ENCODE data around the gene IFNA10. TPM values are rescaled to one million over a fixed set of nuclear protein-coding genes. Genes with fewer than 3 reads are reported as not detected.
"Not testable (repeated sequence)": the region's sequence is repeated elsewhere in the genome, so short reads cannot be mapped to it uniquely, and the experiment has no call there.

The IFNA10 gene
- total RNA-seq, 1 experiment from 2014 or later: not detected

DNA sequence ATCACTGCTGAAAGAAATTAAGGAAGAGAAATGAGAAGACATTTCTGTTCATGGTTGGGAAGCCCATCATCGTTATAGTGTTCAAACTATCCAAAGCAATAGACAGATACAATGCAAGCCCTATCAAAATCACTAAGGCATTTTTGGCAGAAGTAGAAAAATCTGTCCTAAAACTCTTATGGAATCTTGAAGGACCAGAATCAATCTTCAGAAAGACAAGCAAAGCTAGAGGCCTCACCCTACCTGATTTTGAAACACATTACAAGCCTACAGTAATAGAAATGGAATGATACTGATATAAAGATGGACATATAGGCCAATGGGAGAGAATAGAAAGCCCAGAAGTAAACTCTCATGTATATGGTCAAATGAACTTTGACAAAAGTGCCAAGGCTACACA lies 35.6 kb downstream of the IFNA10 start:
- Histone ChIP-seq H2BK20ac (ENCODE audit: low read depth, low read length, poor library complexity, severe bottlenecking) (no peak overlapping the region), H3K4ac (ENCODE audit: low read depth, low read length) (no peak overlapping the region), H3K14ac (ENCODE audit: insufficient read depth, low read length) (no peak overlapping the region), H3K79me2 (ENCODE audit: insufficient read depth, low read length) (no peaks in the 10 kb centered on the region), H4K8ac (replicated peaks; ENCODE audit: insufficient read length, low read depth, low read length) (no peak overlapping the region), H4K91ac (ENCODE audit: insufficient read length, low read depth, low read length) (no peak overlapping the region), H3K9ac (ENCODE audit: extremely low read depth, insufficient read length, low read length) (no peak overlapping the region), H3K27ac (ENCODE audit: insufficient read length, low read depth, low read length) (no peak overlapping the region), H2BK5ac (ENCODE audit: insufficient read length, low read length) (no peak overlapping the region), H3K4me2 (ENCODE audit: insufficient read depth, insufficient read length, low read length) (no peak overlapping the region), H3K23ac (ENCODE audit: insufficient read length, low read depth, low read length) (no peak overlapping the region), H3K18ac (ENCODE audit: insufficient read length, low read depth, low read length) (no peak overlapping the region), H2BK120ac (ENCODE audit: low read depth, low read length, poor library complexity, severe bottlenecking) (no peak overlapping the region), H3K9me3 (ENCODE audit: control insufficient read depth, low read depth, low read length) (no peaks in the 10 kb centered on the region), H4K5ac (ENCODE audit: insufficient read length, low read depth, low read length) (no peak overlapping the region), H3K27me3 (ENCODE audit: insufficient read depth, low read length) (no peaks in the 10 kb centered on the region), H3K79me1 (ENCODE audit: insufficient read depth, low read depth, low read length, poor library complexity, severe bottlenecking) (no peaks in the 10 kb centered on the region), H2BK15ac (ENCODE audit: low read depth, low read length) (no peak overlapping the region), H3T11ph (ENCODE audit: low read length) (no peak overlapping the region), H2AFZ (ENCODE audit: low read length) (no peak overlapping the region), H2BK12ac (ENCODE audit: insufficient read length, low read depth, low read length) (no peak overlapping the region), H3K4me1 (ENCODE audit: insufficient read depth, low read length) (no peaks in the 10 kb centered on the region), H3K56ac (ENCODE audit: insufficient read length, low read depth, low read length) (no peak overlapping the region), H2AK5ac (ENCODE audit: insufficient read length, low read length) (no peak overlapping the region), H3K23me2 (ENCODE audit: insufficient read length, low read depth, low read length, poor library complexity, severe bottlenecking) (no peaks in the 10 kb centered on the region), H4K20me1 (ENCODE audit: control insufficient read depth, insufficient read depth, insufficient read length) (no peaks in the 10 kb centered on the region)
- H3K27me3 Mint-ChIP-seq (ENCODE audit: low read depth): no peaks in the 10 kb centered on the region; the same call in none of the 2 replicates
- H3K9me3 Mint-ChIP-seq: no peaks in the 10 kb centered on the region
- DNase-seq: no peak
- TF ChIP-seq, protein P1, sequence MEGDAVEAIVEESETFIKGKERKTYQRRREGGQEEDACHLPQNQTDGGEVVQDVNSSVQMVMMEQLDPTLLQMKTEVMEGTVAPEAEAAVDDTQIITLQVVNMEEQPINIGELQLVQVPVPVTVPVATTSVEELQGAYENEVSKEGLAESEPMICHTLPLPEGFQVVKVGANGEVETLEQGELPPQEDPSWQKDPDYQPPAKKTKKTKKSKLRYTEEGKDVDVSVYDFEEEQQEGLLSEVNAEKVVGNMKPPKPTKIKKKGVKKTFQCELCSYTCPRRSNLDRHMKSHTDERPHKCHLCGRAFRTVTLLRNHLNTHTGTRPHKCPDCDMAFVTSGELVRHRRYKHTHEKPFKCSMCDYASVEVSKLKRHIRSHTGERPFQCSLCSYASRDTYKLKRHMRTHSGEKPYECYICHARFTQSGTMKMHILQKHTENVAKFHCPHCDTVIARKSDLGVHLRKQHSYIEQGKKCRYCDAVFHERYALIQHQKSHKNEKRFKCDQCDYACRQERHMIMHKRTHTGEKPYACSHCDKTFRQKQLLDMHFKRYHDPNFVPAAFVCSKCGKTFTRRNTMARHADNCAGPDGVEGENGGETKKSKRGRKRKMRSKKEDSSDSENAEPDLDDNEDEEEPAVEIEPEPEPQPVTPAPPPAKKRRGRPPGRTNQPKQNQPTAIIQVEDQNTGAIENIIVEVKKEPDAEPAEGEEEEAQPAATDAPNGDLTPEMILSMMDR (conservative IDR thresholded peaks at IDR 0.05): no peak
- no peaks in the 10 kb centered on the region for H3K4me1 Mint-ChIP-seq
- no peaks in the 10 kb centered on the region for H3K36me3 Mint-ChIP-seq (ENCODE audit: insufficient read depth in 1 of 3, low read depth in 3 of 3)
- no peak overlapping the region for H3K4me3 Mint-ChIP-seq
- no CpG with 5 or more reads among the region's 1 CpG for WGBS (ENCODE audit: extremely low coverage, insufficient read length, low lambda C conversion rate)
- no peak overlapping the region for H3K27ac Mint-ChIP-seq

DNA sequence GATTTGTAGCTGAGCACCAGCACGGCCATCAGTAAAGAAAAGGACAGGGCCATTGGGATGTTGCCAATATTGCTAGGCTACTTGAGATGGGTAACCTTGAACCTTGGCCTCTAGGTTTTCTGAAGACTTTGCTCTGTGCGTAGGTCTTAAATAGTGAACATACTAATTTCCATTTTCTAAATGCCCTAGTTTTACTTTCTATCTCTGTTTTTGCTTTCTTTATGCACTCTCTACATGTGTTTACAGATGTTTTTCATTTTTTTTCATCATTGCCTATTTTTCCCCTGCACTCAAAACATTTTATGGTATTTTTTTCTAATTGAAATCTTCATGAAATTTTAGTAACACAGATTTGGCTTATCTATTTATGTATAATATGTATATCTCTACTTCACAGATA lies 40.4 kb downstream of the IFNA10 start, which contains the start of gene IFNA21:
TSS of gene IFNA21 (minus strand) at position 101 of the 400 bp plus-strand sequence. CDS start at position 53, 48 bp downstream.
- not testable (repeated sequence) for H3K56ac ChIP-seq (ENCODE audit: insufficient read length, low read depth, low read length); H4K5ac ChIP-seq (ENCODE audit: insufficient read length, low read depth, low read length); H3K9me3 ChIP-seq (ENCODE audit: control insufficient read depth, low read depth, low read length); H3K18ac ChIP-seq (ENCODE audit: insufficient read length, low read depth, low read length); H3K27ac ChIP-seq (ENCODE audit: insufficient read length, low read depth, low read length); H3K27me3 Mint-ChIP-seq (ENCODE audit: low read depth); H3K23me2 ChIP-seq (ENCODE audit: insufficient read length, low read depth, low read length, poor library complexity, severe bottlenecking); H3K27me3 ChIP-seq (ENCODE audit: insufficient read depth, low read length); H3K79me2 ChIP-seq (ENCODE audit: insufficient read depth, low read length); H3K23ac ChIP-seq (ENCODE audit: insufficient read length, low read depth, low read length); H3K79me1 ChIP-seq (ENCODE audit: insufficient read depth, low read depth, low read length, poor library complexity, severe bottlenecking); H3T11ph ChIP-seq (ENCODE audit: low read length); H2BK12ac ChIP-seq (ENCODE audit: insufficient read length, low read depth, low read length); H3K4ac ChIP-seq (ENCODE audit: low read depth, low read length); H3K9me3 Mint-ChIP-seq; H4K8ac ChIP-seq (replicated peaks; ENCODE audit: insufficient read length, low read depth, low read length); H3K27ac Mint-ChIP-seq; H3K4me3 Mint-ChIP-seq; H3K4me1 ChIP-seq (ENCODE audit: insufficient read depth, low read length); H2BK20ac ChIP-seq (ENCODE audit: low read depth, low read length, poor library complexity, severe bottlenecking); H2BK120ac ChIP-seq (ENCODE audit: low read depth, low read length, poor library complexity, severe bottlenecking); H3K36me3 Mint-ChIP-seq (ENCODE audit: insufficient read depth in 1 of 3, low read depth in 3 of 3); H4K91ac ChIP-seq (ENCODE audit: insufficient read length, low read depth, low read length); H3K4me2 ChIP-seq (ENCODE audit: insufficient read depth, insufficient read length, low read length); H4K20me1 ChIP-seq (ENCODE audit: control insufficient read depth, insufficient read depth, insufficient read length); H2BK5ac ChIP-seq (ENCODE audit: insufficient read length, low read length); H3K4me1 Mint-ChIP-seq; DNase-seq; H2AK5ac ChIP-seq (ENCODE audit: insufficient read length, low read length); H3K9ac ChIP-seq (ENCODE audit: extremely low read depth, insufficient read length, low read length); H3K14ac ChIP-seq (ENCODE audit: insufficient read depth, low read length); H2AFZ ChIP-seq (ENCODE audit: low read length); H2BK15ac ChIP-seq (ENCODE audit: low read depth, low read length)
- WGBS (ENCODE audit: extremely low coverage, insufficient read length, low lambda C conversion rate): no CpG with 5 or more reads among the region's 2 CpGs
